Mesothelial cell of epicardium (in vitro differentiated cells): ENCODE data around the gene SMIM38. TPM values are rescaled to one million over a fixed set of nuclear protein-coding genes. Genes with fewer than 3 reads are reported as not detected.

Source experiments
- DNase-seq, 2 experiments: peaks; one replicate each; pipeline ENCODE4 v3.0.0; 2021; ENCODE audit warnings: low spot score in 2 of 2; ENCODE audit not compliant: unreplicated experiment in 2 of 2
- H3K27ac Mint-ChIP-seq: 2 replicates; pipeline ENCODE4 v1.8.0; 2021; ENCODE audit warnings: mixed read lengths
- H3K27me3 Mint-ChIP-seq: 2 replicates; pipeline ENCODE4 v1.8.0; 2021; ENCODE audit warnings: low read depth, mixed read lengths
- H3K36me3 Mint-ChIP-seq: 2 replicates; pipeline ENCODE4 v1.8.0; 2021; ENCODE audit warnings: mixed read lengths
- H3K4me1 Mint-ChIP-seq: 2 replicates; pipeline ENCODE4 v1.8.0; 2021; ENCODE audit warnings: mixed read lengths
- H3K4me3 Mint-ChIP-seq: 2 replicates; pipeline ENCODE4 v1.8.0; 2021; ENCODE audit warnings: mild to moderate bottlenecking, moderate library complexity, mixed read lengths
- H3K9me3 Mint-ChIP-seq: 2 replicates; pipeline ENCODE4 v1.8.0; 2021; ENCODE audit warnings: mixed read lengths
- total RNA-seq: library from RNA; stranded (reverse); gene quantifications from 3 replicates; pipeline ENCODE4 v1.2.1, GENCODE V29; 2021
- TF ChIP-seq, protein P1 (sequence below): fragments of 200-600 bp; sonication (generic); IDR thresholded peaks from one replicate; pipeline ENCODE4 v1.5.0; 2021; ENCODE audit warnings: antibody characterized with exemption; ENCODE audit not compliant: unreplicated experiment

Gene SMIM38
- total RNA-seq, 1 donor from 2014 or later = 2.5 TPM

DNA sequence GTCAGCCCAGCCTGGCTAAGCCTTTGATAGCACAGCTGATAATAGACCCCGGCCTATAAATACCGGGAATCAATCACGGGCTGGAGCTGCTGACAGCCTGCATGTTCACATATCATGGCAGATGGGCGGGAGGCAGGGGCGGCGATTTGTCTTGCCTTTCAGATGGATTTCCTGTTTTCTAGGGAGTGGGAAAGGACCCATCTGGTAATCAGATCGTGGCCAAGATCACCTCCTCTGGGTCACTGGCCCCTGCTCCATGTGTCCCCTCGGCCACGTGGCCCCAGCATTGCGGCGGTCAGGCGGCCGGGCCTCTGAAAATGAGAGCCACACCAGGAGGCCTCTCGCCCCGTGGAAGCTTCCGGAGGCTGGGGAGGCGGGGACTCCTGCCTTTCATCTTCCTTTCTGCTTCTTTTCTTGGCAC is 36.6 kb downstream of the SMIM38 start:
- H3K4me3 Mint-ChIP-seq = no peak overlapping the region
- H3K9me3 Mint-ChIP-seq = peaks cover 30% of the 10 kb centered on the region
- H3K27ac Mint-ChIP-seq = peak overlapping the region; percentile 85
- H3K36me3 Mint-ChIP-seq = peaks cover 3% of the 10 kb centered on the region
- DNase-seq = no peak
- peaks cover 45% of the 10 kb centered on the region for H3K4me1 Mint-ChIP-seq
- peaks cover 2% of the 10 kb centered on the region for H3K27me3 Mint-ChIP-seq
- TF ChIP-seq, protein P1, sequence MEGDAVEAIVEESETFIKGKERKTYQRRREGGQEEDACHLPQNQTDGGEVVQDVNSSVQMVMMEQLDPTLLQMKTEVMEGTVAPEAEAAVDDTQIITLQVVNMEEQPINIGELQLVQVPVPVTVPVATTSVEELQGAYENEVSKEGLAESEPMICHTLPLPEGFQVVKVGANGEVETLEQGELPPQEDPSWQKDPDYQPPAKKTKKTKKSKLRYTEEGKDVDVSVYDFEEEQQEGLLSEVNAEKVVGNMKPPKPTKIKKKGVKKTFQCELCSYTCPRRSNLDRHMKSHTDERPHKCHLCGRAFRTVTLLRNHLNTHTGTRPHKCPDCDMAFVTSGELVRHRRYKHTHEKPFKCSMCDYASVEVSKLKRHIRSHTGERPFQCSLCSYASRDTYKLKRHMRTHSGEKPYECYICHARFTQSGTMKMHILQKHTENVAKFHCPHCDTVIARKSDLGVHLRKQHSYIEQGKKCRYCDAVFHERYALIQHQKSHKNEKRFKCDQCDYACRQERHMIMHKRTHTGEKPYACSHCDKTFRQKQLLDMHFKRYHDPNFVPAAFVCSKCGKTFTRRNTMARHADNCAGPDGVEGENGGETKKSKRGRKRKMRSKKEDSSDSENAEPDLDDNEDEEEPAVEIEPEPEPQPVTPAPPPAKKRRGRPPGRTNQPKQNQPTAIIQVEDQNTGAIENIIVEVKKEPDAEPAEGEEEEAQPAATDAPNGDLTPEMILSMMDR = no peak

DNA sequence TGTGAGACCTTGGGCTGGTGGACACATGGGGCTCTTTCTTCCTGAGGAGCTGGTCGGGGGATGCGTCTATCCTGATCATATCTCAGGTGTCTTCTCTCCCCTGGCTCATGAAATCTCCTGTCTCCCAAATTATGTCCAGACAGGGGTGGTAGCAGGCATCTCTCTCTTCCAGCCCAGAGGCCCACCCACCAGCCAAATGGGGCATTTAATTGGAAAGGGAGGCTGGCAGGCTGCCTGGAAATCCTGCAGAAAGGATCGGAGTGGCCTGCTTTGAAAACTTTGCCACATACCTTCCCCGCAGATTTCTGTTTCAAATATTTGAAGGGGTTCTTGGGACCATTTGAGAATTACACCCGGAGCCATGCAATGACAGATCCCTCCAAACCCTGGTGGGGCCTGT is 37.4 kb downstream of the SMIM38 start:
- no peak for DNase-seq
- Mint-ChIP-seq H3K9me3 (peaks cover 24% of the 10 kb centered on the region), H3K4me3 (no peak overlapping the region), H3K27me3 (peaks cover 2% of the 10 kb centered on the region), H3K36me3 (no peaks in the 10 kb centered on the region), H3K27ac (peak overlapping the region; percentile 85), H3K4me1 (peaks cover 45% of the 10 kb centered on the region)
- TF ChIP-seq, protein P1 = no peak

DNA sequence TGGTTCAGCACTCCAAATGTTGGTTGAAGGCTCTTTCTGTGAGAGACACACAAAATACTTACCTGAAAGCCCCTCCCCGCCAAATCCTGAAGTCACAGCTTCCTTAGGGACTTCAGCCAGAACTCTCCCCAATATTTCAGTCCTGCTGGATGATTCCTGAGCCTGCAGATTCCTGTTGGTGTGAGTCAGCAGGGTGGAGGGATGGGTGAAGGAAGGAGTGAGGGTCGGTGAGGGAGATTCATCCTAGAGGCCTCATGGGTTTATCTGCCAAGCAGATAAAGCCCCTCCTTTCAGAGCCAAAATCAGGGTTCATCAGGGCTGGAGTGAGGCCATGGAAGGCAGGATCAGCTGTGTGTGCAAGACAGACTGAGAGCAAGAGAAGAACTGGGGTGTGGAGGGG is 37.9 kb downstream of the SMIM38 start:
- Mint-ChIP-seq H3K27ac (peak overlapping the region; percentile 85), H3K27me3 (peaks cover 3% of the 10 kb centered on the region), H3K36me3 (no peaks in the 10 kb centered on the region), H3K4me1 (peaks cover 45% of the 10 kb centered on the region), H3K4me3 (no peak overlapping the region), H3K9me3 (peaks cover 20% of the 10 kb centered on the region)
- no peak for DNase-seq
- TF ChIP-seq, protein P1 = no peak

DNA sequence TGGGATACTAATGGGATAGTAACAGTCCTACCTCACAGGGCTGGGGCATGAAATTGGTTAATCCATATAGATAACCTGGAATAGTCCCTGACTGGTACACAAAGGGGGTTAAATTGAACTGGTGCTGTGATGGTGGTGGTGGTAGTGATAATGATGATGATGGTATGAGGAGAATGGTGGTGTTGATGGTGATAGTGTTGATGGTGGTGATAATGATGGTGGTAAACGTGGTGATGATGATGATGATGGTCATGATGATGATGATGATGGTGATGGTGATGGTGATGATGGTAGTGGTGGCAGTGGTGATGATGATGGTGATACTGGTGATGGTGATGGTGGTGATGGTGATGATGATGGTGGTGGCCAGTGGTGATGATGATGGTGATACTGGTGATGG is 38.7 kb downstream of the SMIM38 start:
- Mint-ChIP-seq H3K27me3 (peaks cover 4% of the 10 kb centered on the region), H3K4me1 (peaks cover 46% of the 10 kb centered on the region), H3K4me3 (no peak overlapping the region), H3K9me3 (peaks cover 12% of the 10 kb centered on the region), H3K36me3 (no peaks in the 10 kb centered on the region), H3K27ac (no peak overlapping the region)
- TF ChIP-seq, protein P1 = no peak
- no peak for DNase-seq

DNA sequence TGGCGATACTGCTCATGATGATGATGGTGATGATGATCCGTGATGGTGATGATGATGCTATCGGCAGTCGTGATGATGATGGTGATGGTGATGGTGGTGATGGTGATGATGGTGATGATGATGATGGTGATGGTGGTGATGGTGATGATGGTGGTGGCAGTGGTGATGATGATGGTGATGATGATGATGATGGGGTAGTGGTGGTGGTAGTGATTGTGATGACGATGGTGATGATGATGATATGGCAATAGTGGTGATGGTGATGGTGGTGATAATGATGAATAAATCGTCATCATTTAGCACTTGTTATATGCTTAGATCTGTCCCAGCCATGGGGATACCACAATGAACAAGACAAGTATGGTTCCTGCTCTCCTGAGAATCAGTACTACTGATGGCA is 39.2 kb downstream of the SMIM38 start:
- no peak for DNase-seq
- no peak overlapping the region for H3K27ac Mint-ChIP-seq
- H3K4me1 Mint-ChIP-seq = peaks cover 52% of the 10 kb centered on the region
- no peak overlapping the region for H3K4me3 Mint-ChIP-seq
- TF ChIP-seq, protein P1 = no peak
- H3K9me3 Mint-ChIP-seq = peaks cover 10% of the 10 kb centered on the region
- peaks cover 4% of the 10 kb centered on the region for H3K27me3 Mint-ChIP-seq
- H3K36me3 Mint-ChIP-seq = no peaks in the 10 kb centered on the region
